NB4 (cell line): ENCODE measurements around the gene ZNF784.

Experiments
- MYC ChIP-seq: IDR thresholded peaks from 2 replicates; pipeline ENCODE4 v1.6.1; 2011; ENCODE audit warnings: low read depth, low read length
- POLR2A ChIP-seq: IDR thresholded peaks from 2 replicates; pipeline ENCODE4 v1.6.1; 2011; ENCODE audit warnings: mild to moderate bottlenecking; ENCODE audit not compliant: insufficient read length; ENCODE audit errors: extremely low read depth
- TF ChIP-seq, protein P1 (sequence below): IDR thresholded peaks from one replicate; pipeline ENCODE4 v1.5.1; 2012; ENCODE audit warnings: low read depth, low read length
- TF ChIP-seq, protein P2 (sequence below): IDR thresholded peaks from 2 replicates; pipeline ENCODE4 v1.6.1; 2011; ENCODE audit warnings: low read depth, low read length

DNA sequence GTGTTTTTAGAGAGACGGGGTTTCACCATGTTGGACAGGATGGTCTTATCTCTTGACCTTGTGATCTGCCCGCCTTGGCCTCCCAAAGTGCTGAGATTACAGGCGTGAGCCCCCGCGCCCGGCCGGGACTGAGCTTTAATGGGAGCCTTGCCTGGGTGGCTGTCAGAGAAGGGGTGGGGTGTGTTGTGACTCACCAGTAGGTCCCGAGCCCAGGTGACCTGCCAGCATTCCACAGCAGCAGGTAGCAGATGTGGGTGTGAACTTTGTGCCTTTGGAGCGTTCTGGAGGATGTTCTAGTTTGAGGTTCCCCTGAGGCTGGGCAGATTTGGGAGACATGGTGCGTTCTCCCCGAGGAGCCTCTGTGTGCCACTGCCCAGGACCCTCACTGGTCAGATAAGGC is 43.6 kb upstream of the ZNF784 start:
- TF ChIP-seq, protein P1, sequence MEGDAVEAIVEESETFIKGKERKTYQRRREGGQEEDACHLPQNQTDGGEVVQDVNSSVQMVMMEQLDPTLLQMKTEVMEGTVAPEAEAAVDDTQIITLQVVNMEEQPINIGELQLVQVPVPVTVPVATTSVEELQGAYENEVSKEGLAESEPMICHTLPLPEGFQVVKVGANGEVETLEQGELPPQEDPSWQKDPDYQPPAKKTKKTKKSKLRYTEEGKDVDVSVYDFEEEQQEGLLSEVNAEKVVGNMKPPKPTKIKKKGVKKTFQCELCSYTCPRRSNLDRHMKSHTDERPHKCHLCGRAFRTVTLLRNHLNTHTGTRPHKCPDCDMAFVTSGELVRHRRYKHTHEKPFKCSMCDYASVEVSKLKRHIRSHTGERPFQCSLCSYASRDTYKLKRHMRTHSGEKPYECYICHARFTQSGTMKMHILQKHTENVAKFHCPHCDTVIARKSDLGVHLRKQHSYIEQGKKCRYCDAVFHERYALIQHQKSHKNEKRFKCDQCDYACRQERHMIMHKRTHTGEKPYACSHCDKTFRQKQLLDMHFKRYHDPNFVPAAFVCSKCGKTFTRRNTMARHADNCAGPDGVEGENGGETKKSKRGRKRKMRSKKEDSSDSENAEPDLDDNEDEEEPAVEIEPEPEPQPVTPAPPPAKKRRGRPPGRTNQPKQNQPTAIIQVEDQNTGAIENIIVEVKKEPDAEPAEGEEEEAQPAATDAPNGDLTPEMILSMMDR, result no peak
- TF ChIP-seq, protein P2, sequence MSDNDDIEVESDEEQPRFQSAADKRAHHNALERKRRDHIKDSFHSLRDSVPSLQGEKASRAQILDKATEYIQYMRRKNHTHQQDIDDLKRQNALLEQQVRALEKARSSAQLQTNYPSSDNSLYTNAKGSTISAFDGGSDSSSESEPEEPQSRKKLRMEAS, result no peak
- TF ChIP-seq POLR2A (no peak), MYC (no peak)
